Cardiac fibroblast (primary cell): ENCODE results near the gene NME7.

Experiments used
- DNase-seq, 2 donors: peaks; one replicate each; pipeline versions ENCODE4 v3.0.0 to v3.0.0-alpha.2; 2010; ENCODE audit warnings: low read depth in 2 of 2
- H3K4me3 ChIP-seq, 2 donors: replicated peaks in 1 of 2; 1 replicate in 1 of 2; 2 replicates in 1 of 2; pipeline ENCODE4 v1.5.1; 2011; ENCODE audit warnings: low read depth in 2 of 2, low read length in 2 of 2, mild to moderate bottlenecking in 2 of 2, moderate library complexity in 1 of 2
- TF ChIP-seq, protein P1 (sequence below): IDR thresholded peaks from one replicate; pipeline ENCODE4 v1.5.1; 2011; ENCODE audit warnings: low read depth, mild to moderate bottlenecking, low read length, inconsistent platforms

Gene NME7

DNA sequence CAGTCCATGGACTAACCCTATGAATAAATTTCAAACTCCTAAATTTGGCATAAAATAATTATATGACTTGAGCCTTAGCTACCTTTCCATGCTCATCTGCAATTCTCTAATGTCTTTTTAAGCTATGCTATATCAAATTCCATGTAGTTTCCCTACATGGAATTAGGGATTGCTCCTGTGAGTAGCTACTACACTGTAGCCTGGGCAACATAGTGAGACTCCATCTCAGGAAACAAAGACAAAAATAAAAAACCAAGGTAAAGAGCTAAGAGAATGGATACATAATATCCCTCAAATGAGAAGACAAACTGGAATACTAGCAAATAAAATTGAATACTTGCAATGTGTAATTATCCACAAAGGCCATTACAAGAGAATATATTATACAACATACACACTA, 223.6 kb downstream of the NME7 start:
- no peak overlapping the region for H3K4me3 ChIP-seq
- TF ChIP-seq, protein P1, sequence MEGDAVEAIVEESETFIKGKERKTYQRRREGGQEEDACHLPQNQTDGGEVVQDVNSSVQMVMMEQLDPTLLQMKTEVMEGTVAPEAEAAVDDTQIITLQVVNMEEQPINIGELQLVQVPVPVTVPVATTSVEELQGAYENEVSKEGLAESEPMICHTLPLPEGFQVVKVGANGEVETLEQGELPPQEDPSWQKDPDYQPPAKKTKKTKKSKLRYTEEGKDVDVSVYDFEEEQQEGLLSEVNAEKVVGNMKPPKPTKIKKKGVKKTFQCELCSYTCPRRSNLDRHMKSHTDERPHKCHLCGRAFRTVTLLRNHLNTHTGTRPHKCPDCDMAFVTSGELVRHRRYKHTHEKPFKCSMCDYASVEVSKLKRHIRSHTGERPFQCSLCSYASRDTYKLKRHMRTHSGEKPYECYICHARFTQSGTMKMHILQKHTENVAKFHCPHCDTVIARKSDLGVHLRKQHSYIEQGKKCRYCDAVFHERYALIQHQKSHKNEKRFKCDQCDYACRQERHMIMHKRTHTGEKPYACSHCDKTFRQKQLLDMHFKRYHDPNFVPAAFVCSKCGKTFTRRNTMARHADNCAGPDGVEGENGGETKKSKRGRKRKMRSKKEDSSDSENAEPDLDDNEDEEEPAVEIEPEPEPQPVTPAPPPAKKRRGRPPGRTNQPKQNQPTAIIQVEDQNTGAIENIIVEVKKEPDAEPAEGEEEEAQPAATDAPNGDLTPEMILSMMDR = no peak
- no peak for DNase-seq

DNA sequence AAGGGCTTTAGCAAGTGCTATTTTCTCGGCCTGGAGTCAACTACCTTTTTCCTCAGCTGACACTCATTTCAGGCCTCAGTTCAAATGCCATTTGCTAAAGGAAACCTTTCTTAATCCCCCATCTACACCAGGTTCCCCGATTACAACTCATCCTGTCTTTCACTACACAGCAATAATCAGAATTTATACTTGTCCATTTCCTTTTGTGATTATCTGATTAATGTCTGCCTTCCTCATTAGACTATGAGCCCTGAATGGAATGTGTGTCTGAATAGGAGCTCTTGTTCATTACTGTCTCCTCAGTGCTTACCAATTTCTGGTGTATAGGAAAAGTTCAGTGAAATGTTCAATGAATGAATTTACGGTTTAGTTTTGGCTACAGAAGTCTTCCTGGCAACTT, 224.3 kb downstream of the NME7 start:
- H3K4me3 ChIP-seq = no peak overlapping the region
- TF ChIP-seq, protein P1 = no peak
- no peak for DNase-seq

DNA sequence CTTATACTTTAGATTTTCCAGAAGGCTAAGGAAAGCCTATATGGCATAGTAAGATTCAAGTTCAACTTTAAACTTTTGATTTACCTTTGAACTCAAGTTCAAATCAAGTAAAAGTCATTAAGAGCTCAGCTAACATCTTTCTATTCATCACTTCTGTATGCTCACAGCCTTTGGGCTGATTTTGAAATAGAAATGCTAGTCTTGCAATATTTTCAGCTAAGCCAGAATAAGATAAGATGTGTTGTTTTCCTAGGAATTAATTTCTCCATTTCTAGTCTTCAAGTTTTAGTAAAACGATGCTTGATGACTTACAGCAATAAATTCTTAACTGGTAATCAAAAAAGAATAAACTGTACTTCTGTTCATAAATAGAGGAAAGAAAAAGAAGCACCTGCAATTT, 225.5 kb downstream of the NME7 start:
- H3K4me3 ChIP-seq = no peak overlapping the region
- TF ChIP-seq, protein P1 = no peak
- DNase-seq = no peak

GRCh38 chr1:169141356-169141755, 226.2 kb downstream of the NME7 start:
- DNase-seq = no peak
- TF ChIP-seq, protein P1 = no peak
- H3K4me3 ChIP-seq = no peak overlapping the region

GRCh38 chr1:169138866-169139670, 228.5 kb downstream of the NME7 start:
- DNase-seq = no peak
- H3K4me3 ChIP-seq = no peak overlapping the region
- TF ChIP-seq, protein P1 = no peak

- DNase-seq = no peak
- H3K4me3 ChIP-seq = no peak overlapping the region
- TF ChIP-seq, protein P1 = no peak
Measured at GRCh38 chr1:169137357-169137756, 230.2 kb downstream of the NME7 start.
